Epidermal melanocyte (primary cell): ENCODE results near the gene P2RY6.

Source experiments
- DNase-seq: peaks from one replicate; pipeline ENCODE4 v3.0.0; 2011; ENCODE audit warnings: low spot score; ENCODE audit not compliant: insufficient read length

The P2RY6 gene

DNA sequence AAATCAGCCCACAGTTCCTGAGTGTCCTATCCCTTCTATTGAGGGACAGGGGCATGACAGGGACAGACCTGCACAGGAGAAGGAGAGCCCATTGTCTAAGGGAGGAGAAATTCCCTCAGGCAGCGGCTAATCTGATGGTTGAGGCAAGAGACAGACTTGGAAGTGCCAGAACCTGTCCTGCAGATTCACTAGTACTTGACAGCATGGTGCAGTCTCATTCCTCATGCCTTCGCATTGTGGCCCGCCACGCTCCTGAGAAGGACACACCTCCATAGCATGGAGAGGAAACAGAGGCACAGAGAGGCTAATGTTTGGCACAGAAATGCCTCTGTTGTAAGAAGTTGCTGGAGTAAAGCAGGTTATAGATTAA lies 3.2 kb downstream of the P2RY6 start:
- no peak for DNase-seq

DNA sequence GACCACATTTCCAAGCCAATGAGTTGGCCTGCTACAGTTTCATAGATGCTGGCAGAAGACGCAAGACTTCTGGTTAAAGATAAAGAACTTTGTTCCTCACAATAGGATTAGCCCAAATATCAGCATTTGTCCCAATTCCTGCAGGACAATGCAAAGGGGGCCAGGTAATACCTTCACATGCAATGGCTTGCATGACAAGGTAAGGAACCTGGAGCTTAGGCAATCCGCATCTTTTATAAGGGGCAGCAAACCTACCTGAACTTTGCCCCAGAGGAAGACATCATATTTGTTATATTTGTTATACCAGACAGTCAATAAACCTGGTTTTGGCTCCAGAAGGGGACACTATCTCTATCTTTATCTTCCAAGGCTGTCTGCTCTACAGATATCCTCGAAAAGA lies 5.3 kb downstream of the P2RY6 start:
- no peak for DNase-seq

DNA sequence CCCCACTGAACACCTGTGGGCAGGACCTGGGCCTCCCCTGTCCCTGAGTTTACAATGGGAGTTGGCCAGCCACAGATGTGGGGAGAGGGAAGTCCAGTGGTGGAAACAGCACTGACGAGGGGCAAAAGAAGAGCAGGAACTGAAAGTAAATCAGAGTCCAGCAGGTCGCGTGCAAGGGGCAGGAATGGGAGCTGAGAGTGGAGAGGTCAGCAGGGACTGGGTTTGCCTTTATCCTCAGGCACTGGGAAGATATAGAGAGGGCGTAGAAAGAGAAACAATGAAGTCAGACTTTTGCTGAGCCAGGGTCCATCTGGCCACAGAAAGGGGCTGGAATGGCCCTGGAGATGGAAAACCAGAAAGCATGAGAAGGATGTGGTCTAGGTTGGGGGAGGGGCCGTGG lies 8.5 kb downstream of the P2RY6 start:
- DNase-seq, result no peak

DNA sequence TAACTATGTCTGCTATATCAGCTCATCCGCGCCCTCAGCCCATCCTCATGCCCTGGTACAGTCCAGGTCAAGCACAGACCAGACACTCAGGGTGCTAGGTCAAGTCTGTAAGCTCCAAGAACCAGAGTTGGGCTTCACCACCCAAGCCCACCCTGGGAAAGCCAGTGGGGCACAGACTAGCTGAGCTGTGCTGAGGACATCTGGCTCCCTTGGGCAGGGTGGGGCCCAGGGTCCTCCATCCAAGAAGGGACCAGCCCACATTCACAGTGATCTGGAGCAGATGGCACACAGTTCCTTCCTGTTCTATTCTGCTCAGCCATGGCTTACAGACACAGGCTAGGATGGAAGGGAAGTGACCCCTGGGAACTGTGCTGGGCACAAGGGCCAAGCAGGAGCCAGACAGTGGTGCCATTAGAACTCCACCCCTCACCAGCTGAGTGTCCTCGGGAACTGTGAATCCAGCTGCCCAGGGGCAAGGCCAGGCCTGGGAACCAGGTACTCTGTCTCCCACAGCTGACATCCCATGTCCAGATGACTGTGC lies 9.1 kb downstream of the P2RY6 start:
- no peak for DNase-seq

DNA sequence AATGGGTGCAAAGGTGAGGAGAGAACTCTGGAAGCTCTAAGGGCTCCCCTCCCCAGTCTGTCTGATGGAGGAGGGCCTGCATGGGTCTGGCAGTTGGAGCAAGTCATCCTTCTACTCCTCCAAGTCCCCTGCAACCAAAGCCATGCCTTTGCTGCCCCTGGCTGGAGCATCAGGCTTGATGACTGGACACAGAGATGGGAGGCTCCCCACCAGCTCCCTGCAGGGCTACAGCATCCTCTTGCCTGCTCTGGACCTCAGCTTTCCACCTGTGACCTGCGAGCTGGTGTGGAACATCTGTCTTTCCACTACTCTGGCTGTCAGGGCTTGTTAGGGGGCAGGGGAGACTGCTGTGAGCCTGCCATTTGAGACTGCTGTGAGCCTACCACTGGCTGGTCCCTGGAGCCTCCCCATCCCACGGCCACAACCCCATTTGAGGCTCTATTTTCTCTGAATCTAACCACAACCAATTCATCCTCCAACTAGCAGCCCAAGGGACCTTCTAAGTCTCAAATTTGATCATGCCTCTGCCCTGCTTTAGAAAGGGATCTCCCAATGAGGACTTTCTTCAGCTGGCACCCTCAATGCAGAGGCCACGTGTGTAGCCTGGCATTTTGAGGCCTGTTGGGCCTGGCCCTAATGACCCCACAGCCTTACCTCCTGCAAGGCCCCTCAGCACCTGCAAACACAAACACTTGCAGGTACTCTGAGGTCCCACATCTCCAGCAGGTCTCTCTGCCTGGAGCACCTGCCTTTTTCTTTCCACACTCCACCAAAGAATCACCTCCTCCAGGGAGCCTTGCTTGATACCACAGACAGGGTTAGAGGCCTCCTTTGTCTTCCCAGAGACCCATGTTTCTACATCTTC lies 9.9 kb downstream of the P2RY6 start:
- DNase-seq, result no peak

DNA sequence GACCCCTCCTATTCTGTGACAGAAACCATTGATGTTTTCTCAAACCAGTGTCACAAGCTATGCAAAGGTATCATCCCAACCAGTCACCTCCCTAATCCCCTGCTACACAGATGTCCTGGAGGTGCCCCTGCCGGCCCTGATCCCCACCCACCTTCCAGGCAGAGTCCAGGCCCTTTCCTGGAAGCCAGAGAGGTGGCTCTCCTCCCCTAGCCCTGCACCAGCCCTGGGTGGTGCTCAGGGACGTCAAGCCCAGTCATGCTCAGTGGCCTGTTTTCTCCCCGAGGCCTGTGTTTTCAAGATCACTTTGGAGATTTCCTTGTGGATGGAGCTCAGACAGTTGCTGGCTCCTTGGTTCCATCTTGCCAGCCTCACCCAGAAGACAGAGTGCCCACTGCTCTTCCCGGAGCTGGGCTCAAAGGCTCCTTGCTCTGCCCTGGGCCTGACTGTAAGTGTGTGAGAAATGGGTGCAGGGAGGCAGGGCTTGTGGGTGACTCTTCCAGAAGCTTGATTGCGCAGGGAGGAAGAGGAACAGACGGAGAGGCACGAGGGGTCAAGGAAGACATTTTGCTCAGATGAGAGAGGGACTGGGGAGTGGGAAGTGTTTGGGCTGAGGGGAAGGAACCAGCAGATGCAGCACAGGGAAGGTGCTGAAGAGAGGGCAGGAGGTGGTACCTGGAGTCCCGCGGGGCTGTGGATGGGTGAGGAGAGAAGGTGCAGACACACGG lies 11.3 kb downstream of the P2RY6 start:
- DNase-seq, result no peak

DNA sequence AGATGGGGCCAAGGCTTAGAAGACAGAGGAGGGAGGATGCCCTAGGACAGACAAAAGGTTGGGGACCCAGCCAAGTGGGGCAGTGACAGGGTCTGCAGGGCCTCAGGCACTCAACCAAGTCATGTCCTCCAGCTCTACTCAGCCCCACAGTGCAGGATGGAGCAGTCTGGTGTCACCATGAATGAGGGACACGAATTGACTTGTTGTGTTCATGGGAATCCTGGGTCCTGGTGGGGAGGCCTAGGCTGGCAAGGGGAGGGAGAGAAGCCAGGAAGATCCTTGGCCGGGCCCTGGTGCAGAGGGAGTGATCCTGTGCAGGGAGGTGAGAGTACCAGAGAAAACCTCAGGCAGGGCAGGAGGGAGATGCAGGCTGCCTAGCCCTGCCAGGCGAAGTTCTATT lies 12.0 kb downstream of the P2RY6 start:
- DNase-seq, result no peak

DNA sequence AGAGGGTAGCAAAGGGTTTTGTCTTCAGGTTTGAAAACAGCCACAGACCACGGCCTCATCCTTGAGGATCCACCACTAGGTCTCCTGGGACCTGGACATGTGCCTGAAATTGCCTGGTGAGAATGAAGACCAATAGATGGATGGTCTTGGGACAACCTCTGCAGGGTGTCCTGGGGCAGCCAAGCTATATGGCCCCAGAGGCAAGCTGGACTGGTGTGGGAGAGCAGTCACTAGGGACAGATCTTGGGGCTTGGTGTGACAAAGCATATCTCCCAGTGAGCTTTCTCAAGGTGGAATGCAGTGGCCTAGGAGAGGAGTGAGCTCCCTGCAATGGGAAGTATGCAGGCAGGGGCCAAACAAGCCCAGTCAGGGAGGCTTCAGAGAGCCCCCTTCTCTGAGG lies 13.6 kb downstream of the P2RY6 start:
- no peak for DNase-seq

DNA sequence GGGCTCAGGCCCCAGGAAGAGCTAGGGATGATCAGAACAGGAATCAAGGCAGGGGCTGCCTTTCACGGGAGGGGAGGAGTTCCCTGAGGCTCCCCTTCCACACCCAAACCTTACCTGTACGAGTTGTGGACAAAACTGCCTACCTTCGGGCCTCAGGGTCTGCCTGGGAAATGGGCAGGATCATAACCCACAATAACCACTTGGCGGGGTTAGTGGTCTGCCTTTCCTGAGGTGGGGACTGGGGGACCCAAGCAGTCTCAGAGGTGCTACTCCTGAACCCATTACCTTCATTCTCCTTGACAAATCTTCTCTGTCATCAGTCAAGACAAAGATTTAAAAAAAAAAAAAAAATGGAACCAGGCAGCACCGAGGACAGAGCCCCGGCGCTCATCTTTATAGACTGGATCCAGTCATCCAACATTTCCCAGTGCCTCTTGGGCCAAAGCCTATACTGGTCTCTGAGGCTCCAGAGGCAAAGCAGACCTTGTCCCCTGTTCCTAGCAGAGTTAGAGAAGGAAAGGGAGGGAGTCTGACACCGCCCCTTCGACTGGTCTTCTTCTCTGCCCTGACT lies 14.2 kb downstream of the P2RY6 start:
- no peak for DNase-seq

DNA sequence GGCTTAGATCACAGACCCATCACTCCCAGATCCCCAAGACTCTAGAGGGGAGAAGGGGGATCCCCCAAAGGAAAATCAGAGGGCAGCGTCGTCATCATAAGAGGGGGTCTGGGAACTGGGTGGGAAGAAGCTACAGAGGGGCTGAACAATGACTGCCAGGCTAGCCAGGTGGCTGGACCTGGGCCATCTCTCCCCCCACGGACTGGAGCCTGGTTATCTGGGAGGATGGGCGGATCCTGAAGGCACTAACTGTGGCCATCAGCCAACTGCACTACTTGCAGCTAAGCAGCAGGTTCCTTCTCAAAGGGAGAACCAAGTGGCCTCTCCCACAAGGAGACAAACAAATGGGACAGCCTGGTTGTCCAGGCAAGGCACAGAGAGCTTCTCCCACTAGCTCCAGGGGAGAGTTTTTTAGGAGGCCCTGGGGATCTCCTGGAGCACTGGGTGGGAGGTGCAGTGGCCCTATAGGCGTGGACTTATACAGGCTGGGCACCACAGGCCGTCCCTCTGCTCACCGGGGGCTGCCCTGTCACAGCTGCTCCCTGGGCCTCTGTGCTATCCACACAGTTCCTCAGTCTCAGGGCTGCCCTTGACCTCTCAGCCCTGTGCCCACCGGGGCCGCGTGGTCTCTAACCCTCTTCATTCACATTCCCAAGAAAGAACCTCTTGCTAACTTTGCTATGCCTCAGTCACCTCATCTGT lies 15.4 kb downstream of the P2RY6 start:
- no peak for DNase-seq

DNA sequence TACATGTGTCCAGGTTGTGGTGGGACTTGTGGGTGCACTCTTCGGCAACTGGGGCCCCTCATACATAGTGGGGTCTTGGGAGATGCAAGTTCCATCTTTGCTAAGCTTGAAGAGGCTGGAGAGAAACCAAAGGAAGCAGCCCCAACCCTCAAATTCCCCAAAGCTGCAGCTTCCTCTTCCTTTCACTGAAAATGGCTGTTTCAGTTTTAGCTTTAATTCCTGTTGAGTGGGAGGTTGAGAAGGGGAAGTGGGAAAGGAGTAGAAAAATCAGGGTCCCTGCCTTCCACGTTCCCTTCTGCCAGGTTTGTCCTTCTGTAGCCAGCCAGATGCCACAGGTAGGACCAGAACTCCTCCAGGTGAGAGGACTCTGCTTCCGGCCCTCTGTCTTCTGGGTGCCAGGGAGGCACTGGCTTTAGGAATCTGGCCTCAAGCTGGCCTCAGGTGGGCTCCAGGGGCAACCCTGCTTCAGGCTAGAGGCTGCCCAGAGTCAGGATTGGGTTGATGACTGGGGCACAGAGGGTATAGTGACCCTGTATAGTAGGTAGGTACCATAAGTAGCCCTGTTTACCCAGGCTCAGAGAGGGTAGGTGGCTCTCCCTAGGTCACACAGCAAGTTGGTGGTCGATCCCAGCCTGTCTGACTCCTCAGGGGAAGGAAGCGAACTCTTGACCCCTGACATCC lies 16.2 kb downstream of the P2RY6 start:
- no peak for DNase-seq

DNA sequence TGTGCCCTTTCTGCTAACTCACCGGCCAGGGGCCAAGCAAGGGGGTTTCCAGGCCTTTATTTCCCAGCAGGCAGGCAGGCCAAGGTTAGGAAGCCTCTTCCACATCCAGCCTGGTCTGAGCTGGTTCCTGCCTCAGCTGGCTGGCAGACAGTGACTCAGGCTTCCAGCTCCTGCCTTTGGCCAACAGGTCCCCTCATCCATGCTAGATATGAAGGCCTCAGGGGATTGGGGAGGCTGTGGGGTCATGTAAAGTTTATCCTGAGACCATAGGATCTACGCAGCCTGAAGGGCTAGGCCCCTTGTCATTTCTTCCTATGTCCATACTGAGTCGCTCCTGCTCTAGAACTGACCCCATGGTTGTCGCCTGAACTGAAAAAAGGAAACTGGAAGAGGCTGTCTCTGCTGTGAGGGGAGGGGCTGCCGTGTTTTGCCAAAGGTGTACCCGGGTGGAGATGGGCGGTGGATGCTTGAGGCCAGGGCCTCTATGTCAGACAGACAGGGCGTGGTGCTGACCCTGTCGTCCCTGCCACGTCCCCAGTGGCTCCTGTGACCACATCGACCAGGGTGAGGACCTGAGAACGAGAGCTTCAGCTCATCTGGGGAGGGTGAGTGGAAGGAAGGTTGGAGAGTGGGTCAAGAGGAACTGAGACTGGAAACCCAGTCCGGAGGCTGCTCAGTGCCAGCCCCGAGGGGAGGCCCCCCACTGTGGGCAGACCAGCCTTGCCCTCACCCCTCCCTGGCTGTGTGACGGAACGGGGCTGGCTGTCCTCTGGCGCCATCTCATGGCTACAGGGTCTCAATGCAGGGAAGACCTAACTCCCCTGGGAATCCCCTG lies 17.0 kb downstream of the P2RY6 start:
- peak; percentile 81 for DNase-seq

DNA sequence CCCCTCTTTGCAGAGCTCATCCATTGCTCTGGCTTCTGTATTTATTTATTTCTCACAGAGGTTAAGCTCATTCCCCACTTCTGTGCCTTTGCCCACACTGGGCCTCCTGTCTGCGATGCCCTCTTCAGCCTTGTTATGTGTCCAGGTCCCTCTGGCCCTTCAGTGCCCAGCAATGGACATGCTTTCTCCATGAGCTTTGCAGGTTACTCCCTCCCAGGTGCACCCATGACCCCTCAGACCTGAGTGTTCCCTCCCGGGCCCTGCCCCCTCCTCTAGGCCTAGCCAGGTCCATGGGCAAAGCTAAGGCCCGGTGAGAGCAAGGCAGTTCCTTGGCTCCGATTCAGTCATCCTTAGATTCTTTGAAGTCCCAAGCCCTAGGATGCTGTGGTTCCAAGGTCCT lies 18.4 kb downstream of the P2RY6 start:
- no peak for DNase-seq

DNA sequence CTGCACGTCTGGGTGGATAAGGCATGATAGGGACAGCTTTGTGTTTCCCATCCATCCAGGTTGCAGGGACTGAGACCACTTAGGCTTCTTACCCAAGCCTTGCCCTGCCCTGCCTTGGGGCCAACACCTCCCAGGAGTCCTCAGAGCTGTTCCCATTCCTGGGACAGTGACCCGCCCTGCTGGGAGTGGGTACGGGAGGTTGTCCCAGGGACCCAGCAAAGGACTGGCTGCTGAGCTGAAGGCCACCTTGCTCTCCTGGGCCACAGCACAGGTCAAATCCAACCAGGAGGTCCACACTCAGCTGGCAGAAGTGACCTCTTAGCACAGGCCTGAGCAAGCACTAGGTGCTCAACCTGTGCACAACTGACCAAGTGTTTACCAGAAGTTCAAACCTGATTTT lies 19.1 kb downstream of the P2RY6 start:
- no peak for DNase-seq

DNA sequence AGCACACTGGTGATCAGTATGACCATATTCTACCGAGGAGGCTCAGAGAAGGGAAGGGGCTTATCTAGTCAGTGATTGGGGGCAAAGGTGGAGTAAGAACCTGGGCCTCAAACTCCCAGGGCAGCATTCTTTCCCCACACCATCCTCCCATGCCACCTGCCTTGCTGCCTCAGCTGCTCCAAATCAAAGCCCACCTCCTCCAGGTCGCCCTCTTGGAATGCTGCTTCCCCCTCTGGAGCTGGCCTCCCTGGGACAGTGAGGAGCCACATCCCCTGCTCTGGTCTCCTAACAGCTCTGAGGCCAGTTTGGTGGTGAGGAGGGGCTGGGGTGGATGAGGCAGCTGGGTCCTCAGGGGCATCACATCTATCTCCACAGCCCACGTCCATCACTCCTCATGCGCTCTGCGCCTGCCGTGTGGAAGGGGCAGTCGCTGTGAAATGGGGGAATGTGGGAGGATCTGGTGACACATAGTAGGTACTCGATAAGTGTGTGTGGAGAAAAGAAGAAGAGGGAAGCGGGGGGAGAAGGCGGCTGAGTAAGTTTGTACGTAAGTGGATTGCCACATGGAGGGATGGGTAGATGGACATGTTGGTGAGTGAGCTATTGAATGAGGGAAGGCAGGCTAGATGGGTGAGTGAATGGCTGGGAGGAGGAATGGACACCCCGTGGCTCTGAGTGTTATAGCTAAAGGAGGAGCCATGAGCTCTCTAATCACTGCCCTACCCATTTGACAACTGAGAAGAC lies 19.8 kb downstream of the P2RY6 start:
- no peak for DNase-seq

DNA sequence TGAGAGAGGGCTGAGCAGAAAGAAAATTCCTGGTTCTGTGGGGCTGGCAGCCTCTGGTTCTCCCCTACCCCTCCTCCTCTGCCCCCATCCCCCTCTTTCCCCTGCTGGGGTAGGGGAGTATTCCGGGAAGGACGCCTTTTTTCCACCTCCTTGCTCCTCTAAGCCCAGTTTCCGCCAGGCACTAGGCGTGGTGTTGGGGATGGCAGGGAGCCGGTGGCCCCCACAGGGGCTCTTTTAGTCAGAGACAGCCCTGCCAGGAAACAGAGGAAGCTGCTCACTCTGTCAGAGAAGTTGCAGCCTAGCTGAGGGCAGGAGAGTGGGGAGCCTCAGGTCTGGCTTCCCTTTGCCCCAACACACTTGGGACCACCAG lies 20.4 kb downstream of the P2RY6 start:
- DNase-seq, result no peak

DNA sequence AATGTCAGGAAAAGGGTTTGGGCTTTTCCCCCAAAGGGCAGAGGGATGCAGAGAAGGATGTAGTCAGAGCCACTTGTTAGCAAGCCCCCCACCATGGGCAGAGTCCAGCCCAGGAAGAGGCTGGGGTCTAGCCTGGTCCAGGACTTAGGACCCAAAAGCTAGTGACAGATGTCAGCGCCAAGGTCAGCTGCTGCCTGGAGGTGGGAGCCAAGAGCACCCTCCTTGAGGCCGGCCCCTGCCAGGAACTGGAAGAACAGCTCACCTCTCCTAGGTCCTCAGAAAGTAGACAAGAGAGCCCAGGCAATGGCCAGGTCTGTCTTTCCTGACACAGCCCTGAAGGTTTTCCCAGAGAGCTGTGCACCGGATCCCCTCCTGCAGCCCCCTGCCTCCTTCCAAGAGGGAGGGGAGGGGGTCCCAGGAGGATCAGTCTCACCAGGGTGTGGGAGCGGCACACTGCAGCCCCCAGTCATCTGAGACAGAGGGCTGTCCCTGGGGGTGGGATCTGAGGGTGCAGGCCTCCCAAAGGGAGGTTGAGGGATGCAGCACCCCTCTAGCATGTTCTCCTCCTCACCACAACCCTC lies 21.3 kb downstream of the P2RY6 start:
- no peak for DNase-seq

DNA sequence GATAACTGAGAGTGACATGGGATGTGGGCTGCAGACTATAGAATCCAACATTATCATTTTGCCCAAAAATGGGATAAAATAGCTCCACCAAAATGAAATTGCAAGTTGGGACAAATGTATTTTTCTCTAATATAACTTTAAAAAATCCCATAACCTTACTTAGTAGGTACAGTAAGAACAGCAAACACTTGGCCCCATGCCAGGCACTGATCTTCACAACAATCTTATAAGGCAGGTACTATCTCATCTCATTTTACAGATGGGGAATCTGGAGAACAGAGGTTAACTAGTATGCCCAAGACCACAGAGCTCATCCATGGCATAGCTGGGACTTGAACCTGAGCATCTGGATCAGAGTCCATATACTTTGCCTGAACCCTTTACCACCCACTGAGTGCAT lies 22.5 kb downstream of the P2RY6 start:
- no peak for DNase-seq
